H1 (cell line): ENCODE measurements around the gene PRF1. TPM values are rescaled to one million over a fixed set of nuclear protein-coding genes. Genes with fewer than 3 reads are reported as not detected.

Source experiments
- CTCF ChIA-PET: fragments of 300-600 bp; sonication (Branson Sonifier 250); formaldehyde crosslinking; loops from one replicate; lab custom pipeline; 2021; ENCODE audit not compliant: partially characterized antibody; lab: Charles Lee
- POLR2A ChIA-PET: fragments of 300-600 bp; sonication (Branson Sonifier 250); formaldehyde crosslinking; loops from one replicate; lab custom pipeline; 2021; ENCODE audit warnings: inconsistent platforms; ENCODE audit not compliant: partially characterized antibody; lab: Charles Lee
- DNase-seq, 2 experiments: peaks; one replicate each; pipeline versions ENCODE4 v3.0.0 to v3.0.0-alpha.2; 2010 to 2022; ENCODE audit warnings: low spot score in 2 of 2, low read depth in 1 of 2, mixed read lengths in 1 of 2
- FAIRE-seq: peaks from 2 replicates; lab custom pipeline; 2011; peaks lifted over from hg19 to GRCh38; lab: Jason Lieb, UNC
- H2AFZ ChIP-seq: 2 replicates; pipeline ENCODE4 v1.8.1; 2012; ENCODE audit warnings: low read length, inconsistent platforms
- H2AK5ac ChIP-seq: 2 replicates; pipeline ENCODE4 v1.6.1; 2013; ENCODE audit warnings: low read depth, low read length
- H2BK120ac ChIP-seq: replicated peaks from 2 replicates; pipeline ENCODE3; 2013; ENCODE audit warnings: low read depth, low read length, inconsistent platforms
- H2BK12ac ChIP-seq: 2 replicates; pipeline ENCODE4 v1.6.1; 2013; ENCODE audit warnings: low read depth, low read length
- H2BK15ac ChIP-seq: 2 replicates; pipeline ENCODE4 v1.6.1; 2013; ENCODE audit warnings: low read length
- H2BK20ac ChIP-seq: 2 replicates; pipeline ENCODE4 v1.6.1; 2013; ENCODE audit warnings: low read length
- H2BK5ac ChIP-seq: 2 replicates; pipeline ENCODE4 v1.6.1; 2013; ENCODE audit warnings: low read depth, low read length
- H3K14ac ChIP-seq: 2 replicates; pipeline ENCODE4 v1.6.1; 2013; ENCODE audit warnings: inconsistent platforms; ENCODE audit not compliant: insufficient read length
- H3K18ac ChIP-seq: 2 replicates; pipeline ENCODE4 v1.6.1; 2013; ENCODE audit warnings: low read length; ENCODE audit errors: extremely low read depth
- H3K23ac ChIP-seq: 2 replicates; pipeline ENCODE4 v1.6.1; 2013; ENCODE audit warnings: inconsistent platforms; ENCODE audit not compliant: insufficient read length
- H3K23me2 ChIP-seq: 2 replicates; pipeline ENCODE4 v1.6.1; 2013; ENCODE audit warnings: low read depth, low read length
- H3K27ac ChIP-seq: 2 replicates; pipeline ENCODE4 v1.6.1; 2011; ENCODE audit warnings: low read depth, low read length, inconsistent platforms
- H3K27me3 ChIP-seq, 4 experiments: replicated peaks in 1 of 4; 1 replicate in 1 of 4; 2 replicates in 3 of 4; pipeline versions ENCODE4 v1.6.1 to v1.8.1; 2011 to 2013; ENCODE audit warnings: low read length in 3 of 4, mild to moderate bottlenecking in 3 of 4, inconsistent platforms in 2 of 4, mixed read lengths in 2 of 4, moderate library complexity in 1 of 4; ENCODE audit not compliant: control insufficient read depth in 3 of 4, insufficient read depth in 3 of 4; ENCODE audit errors: extremely low read depth in 1 of 4
- H3K36me3 ChIP-seq, 4 experiments: 2 replicates each; pipeline versions ENCODE4 v1.6.1 to v1.8.1; 2011 to 2013; ENCODE audit warnings: mild to moderate bottlenecking in 4 of 4, low read length in 3 of 4, moderate library complexity in 2 of 4, control low read depth in 1 of 4, inconsistent platforms in 1 of 4; ENCODE audit not compliant: insufficient read depth in 4 of 4, control insufficient read depth in 2 of 4
- H3K4ac ChIP-seq: replicated peaks from 2 replicates; pipeline ENCODE3; 2013; ENCODE audit warnings: low read length, low read depth, mixed read lengths, inconsistent platforms; ENCODE audit not compliant: insufficient read length
- H3K4me1 ChIP-seq, 4 experiments: replicated peaks in 1 of 4; 1 replicate in 1 of 4; 2 replicates in 3 of 4; pipeline versions ENCODE4 v1.6.1 to v1.8.1; 2011 to 2013; ENCODE audit warnings: low read length in 3 of 4, inconsistent platforms in 2 of 4, mixed read lengths in 1 of 4; ENCODE audit not compliant: insufficient read depth in 4 of 4, control insufficient read depth in 3 of 4
- H3K4me2 ChIP-seq, 2 experiments: 2 replicates each; pipeline versions ENCODE4 v1.6.1 to v1.8.1; 2011 to 2013; ENCODE audit warnings: low read depth in 2 of 2, low read length in 2 of 2, control low read depth in 1 of 2, inconsistent platforms in 1 of 2, mild to moderate bottlenecking in 1 of 2; ENCODE audit not compliant: insufficient read depth in 1 of 2
- H3K4me3 ChIP-seq, 4 experiments: fragments of 200-600, 300-600 bp in 1 of 4; sonication (generic), shearing (Covaris generic), sonication (Bioruptor Twin) in 1 of 4; 2 replicates each; pipeline versions ENCODE4 v1.5.1 to v1.8.1; 2011 to 2016; ENCODE audit warnings: low read length in 4 of 4, low read depth in 3 of 4, control low read depth in 2 of 4, inconsistent platforms in 2 of 4, mild to moderate bottlenecking in 2 of 4, mixed read lengths in 1 of 4, moderate library complexity in 1 of 4; ENCODE audit not compliant: insufficient read depth in 2 of 4; ENCODE audit errors: extremely low read depth in 1 of 4
- H3K56ac ChIP-seq: replicated peaks from 2 replicates; pipeline ENCODE3; 2013; ENCODE audit warnings: low read depth, mild to moderate bottlenecking, mixed read lengths, low read length, inconsistent platforms; ENCODE audit not compliant: insufficient read length
- H3K79me1 ChIP-seq: 2 replicates; pipeline ENCODE4 v1.6.1; 2013; ENCODE audit warnings: low read depth, low read length, control low read depth
- H3K79me2 ChIP-seq, 2 experiments: 2 replicates each; pipeline versions ENCODE4 v1.6.1 to v1.8.1; 2012 to 2013; ENCODE audit warnings: low read length in 2 of 2, mild to moderate bottlenecking in 2 of 2, inconsistent platforms in 1 of 2; ENCODE audit not compliant: insufficient read depth in 2 of 2, control insufficient read depth in 1 of 2
- H3K9ac ChIP-seq, 4 experiments: replicated peaks in 1 of 4; 1 replicate in 1 of 4; 2 replicates in 3 of 4; pipeline versions ENCODE4 v1.6.1 to v1.8.1; 2011 to 2013; ENCODE audit warnings: low read depth in 3 of 4, low read length in 3 of 4, control low read depth in 2 of 4, mild to moderate bottlenecking in 2 of 4, moderate library complexity in 2 of 4, inconsistent platforms in 1 of 4; ENCODE audit errors: extremely low read depth in 1 of 4
- H3K9me3 ChIP-seq, 2 experiments: 2 replicates each; pipeline versions ENCODE4 v1.6.1 to v1.8.1; 2012 to 2013; ENCODE audit warnings: mild to moderate bottlenecking in 2 of 2, moderate library complexity in 2 of 2, control low read depth in 1 of 2, inconsistent platforms in 1 of 2, low read depth in 1 of 2, low read length in 1 of 2, mixed read lengths in 1 of 2; ENCODE audit not compliant: insufficient read depth in 2 of 2
- H4K20me1 ChIP-seq, 2 experiments: replicated peaks in 1 of 2; 2 replicates each; pipeline versions ENCODE3 to v1.8.1; 2011 to 2013; ENCODE audit warnings: inconsistent platforms in 2 of 2, low read length in 2 of 2, mild to moderate bottlenecking in 1 of 2; ENCODE audit not compliant: insufficient read depth in 2 of 2, control insufficient read depth in 1 of 2
- H4K5ac ChIP-seq: 2 replicates; pipeline ENCODE4 v1.6.1; 2013; ENCODE audit warnings: low read length, low read depth, mixed read lengths, inconsistent platforms; ENCODE audit not compliant: insufficient read length
- H4K8ac ChIP-seq: 2 replicates; pipeline ENCODE4 v1.8.0; 2013; ENCODE audit warnings: mild to moderate bottlenecking, moderate library complexity, low read length, inconsistent platforms; ENCODE audit not compliant: insufficient read depth; ENCODE audit errors: extremely low read depth
- H4K91ac ChIP-seq: replicated peaks from 2 replicates; pipeline ENCODE3; 2013; ENCODE audit warnings: low read length, mixed read lengths, inconsistent platforms; ENCODE audit not compliant: insufficient read length
- CEBPB ChIP-seq: IDR thresholded peaks from 2 replicates; pipeline ENCODE4 v1.6.1; 2012; ENCODE audit warnings: low read depth, low read length
- CHD1 ChIP-seq: IDR thresholded peaks from 2 replicates; pipeline ENCODE4 v1.6.1; 2012; ENCODE audit warnings: low read depth, low read length, improper control_type of control experiment
- GTF2F1 ChIP-seq: IDR thresholded peaks from 2 replicates; pipeline ENCODE4 v1.6.1; 2012; ENCODE audit warnings: low read depth, low read length, improper control_type of control experiment, borderline replicate concordance
- KDM4A ChIP-seq: IDR thresholded peaks from one replicate; pipeline ENCODE4 v1.7.1; 2012; ENCODE audit warnings: low read depth, mild to moderate bottlenecking, moderate library complexity, low read length, inconsistent platforms; ENCODE audit not compliant: severe bottlenecking
- RXRA ChIP-seq: IDR thresholded peaks from 2 replicates; pipeline ENCODE4 v1.6.1; 2011; ENCODE audit warnings: low read depth, mild to moderate bottlenecking, low read length, moderate library complexity; ENCODE audit not compliant: insufficient read depth
- SIX5 ChIP-seq: IDR thresholded peaks from 2 replicates; pipeline ENCODE4 v1.6.1; 2011; ENCODE audit warnings: mild to moderate bottlenecking, low read depth, low read length
- SP4 ChIP-seq: IDR thresholded peaks from 2 replicates; pipeline ENCODE4 v1.6.1; 2012; ENCODE audit warnings: low read length, inconsistent platforms
- TAF1 ChIP-seq: IDR thresholded peaks from 2 replicates; pipeline ENCODE4 v1.6.1; 2011; ENCODE audit warnings: mild to moderate bottlenecking, low read depth, low read length
- WGBS, 2 experiments: shearing (Covaris generic) in 1 of 2; methylation state at CpG; one replicate each; pipeline versions ENCODE4 v1.1.6 to v1.1.7; 2013 to 2015; ENCODE audit warnings: low lambda C conversion rate in 2 of 2, mixed read lengths in 2 of 2, inconsistent platforms in 1 of 2, low coverage in 1 of 2, missing lambda C conversion rate in 1 of 2; ENCODE audit not compliant: insufficient replicate concordance in 2 of 2, insufficient coverage in 1 of 2, insufficient read length in 1 of 2; ENCODE audit errors: extremely low coverage in 1 of 2, missing lambda C conversion rate in 1 of 2; 5-methylcytosine and 5-hydroxymethylcytosine counted together
- polyA plus RNA-seq, 7 experiments: library from polyadenylated mRNA; depleted of rRNA in 3 of 7; stranded (reverse) in 5 of 7; unstranded in 2 of 7; fragments of >200 nt in 5 of 7; fragments of 200-250 nt in 2 of 7; gene quantifications; 1 replicate in 5 of 7; 2 replicates in 1 of 7; 4 replicates in 1 of 7; pipeline versions ENCODE4 v1.2.1 to v1.2.3, GENCODE V29; 2011 to 2013; ENCODE audit warnings: missing spikeins in 2 of 7, mixed read lengths in 2 of 7
- total RNA-seq: library from RNA; stranded (reverse); fragmentation: NEBNext Ultra II Directional; extraction: Animal tissue kit (Norgen Biotek cat#: 25700); gene quantifications from 2 replicates; pipeline ENCODE4 v1.2.1, GENCODE V29; 2021
- TF ChIP-seq, protein P1 (sequence below): IDR thresholded peaks from 2 replicates; pipeline ENCODE4 v1.6.1; 2012; ENCODE audit warnings: inconsistent platforms
- TF ChIP-seq, protein P2 (sequence below): IDR thresholded peaks from 2 replicates; pipeline ENCODE4 v1.6.1; 2011; ENCODE audit warnings: low read length, improper control_type of control experiment
- TF ChIP-seq, protein P3 (sequence below): IDR thresholded peaks from 2 replicates; pipeline ENCODE4 v1.6.1; 2012; ENCODE audit warnings: low read length, inconsistent platforms

The PRF1 gene
- total and polyA plus RNA-seq, 2 of the 8 experiments (the other 6 are each of a cell fraction or from before 2014, with no cell fraction given): 0.15 TPM; not detected in 1

DNA sequence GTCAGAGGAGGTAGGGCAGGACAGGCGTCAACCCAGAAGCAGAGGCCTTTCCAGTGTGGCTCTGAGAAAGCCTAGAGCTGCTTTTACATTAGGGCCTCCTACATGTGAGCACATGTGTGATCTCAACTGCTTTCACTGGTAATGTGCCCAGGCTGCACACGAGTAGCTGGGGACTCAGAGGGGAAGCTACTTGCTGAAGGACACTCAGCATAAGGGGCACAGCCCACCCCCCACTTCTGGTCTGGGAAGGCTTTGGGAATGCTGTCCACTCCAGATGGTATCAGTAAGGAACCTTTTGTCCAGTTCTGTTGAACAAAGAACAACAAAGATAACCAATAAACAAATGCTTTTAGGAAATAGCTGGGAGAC lies 18.9 kb downstream of the PRF1 start:
- no peak overlapping the region for H3K4ac ChIP-seq
- ChIA-PET POLR2A (no interaction called here), CTCF (interaction anchor here (0.6 to 7.4 kb wide), 8 partner anchors 13 to 225 kb away, joined by 3 to 47 read pairs (median 4); no protein-coding TSS in a partner anchor)
- H3K18ac ChIP-seq: no peak overlapping the region
- peaks cover 0 to 6% (median 4%) of the 10 kb centered on the region in 4 experiments; a peak in 5 of 7 replicates for H3K4me1 ChIP-seq
- H3K4me3 ChIP-seq: no peak overlapping the region
- H2BK15ac ChIP-seq: peak overlapping the region; percentile 88; the same call in 1 of the 2 replicates
- no peaks in the 10 kb centered on the region for H3K36me3 ChIP-seq
- H3K4me2 ChIP-seq: no peak overlapping the region
- no peaks in the 10 kb centered on the region for H3K79me1 ChIP-seq
- no peak overlapping the region for H2AK5ac ChIP-seq
- no peaks in the 10 kb centered on the region for H3K23me2 ChIP-seq
- no peak overlapping the region for H2BK20ac ChIP-seq
- H4K91ac ChIP-seq: no peak overlapping the region
- H4K5ac ChIP-seq: no peak overlapping the region
- H2AFZ ChIP-seq: no peak overlapping the region
- H2BK12ac ChIP-seq: peak overlapping the region; percentile 17; the same call in 1 of the 2 replicates
- FAIRE-seq (no peak), DNase-seq (no peak)
- H3K23ac ChIP-seq: no peak overlapping the region
- no peaks in the 10 kb centered on the region for H3K9me3 ChIP-seq
- H2BK5ac ChIP-seq: no peak overlapping the region
- H3K56ac ChIP-seq: no peak overlapping the region
- H3K79me2 ChIP-seq: no peaks in the 10 kb centered on the region
- 88% methylated on average over 2 of the region's 2 CpGs; no CpG with 5 or more reads in 1 of the 2 experiments for WGBS, 2 experiments
- no peak overlapping the region for H3K27ac ChIP-seq
- H3K14ac ChIP-seq: no peak overlapping the region
- H2BK120ac ChIP-seq: no peak overlapping the region
- H3K27me3 ChIP-seq: no peaks in the 10 kb centered on the region
- no peak overlapping the region for H4K8ac ChIP-seq
- H4K20me1 ChIP-seq: no peaks in the 10 kb centered on the region
- H3K9ac ChIP-seq: no peak overlapping the region
- TF ChIP-seq GTF2F1 (no peak), KDM4A (no peak), SP4 (no peak), CHD1 (no peak), RXRA (no peak), SIX5 (no peak), CEBPB (no peak), TAF1 (no peak)
- TF ChIP-seq, protein P1, sequence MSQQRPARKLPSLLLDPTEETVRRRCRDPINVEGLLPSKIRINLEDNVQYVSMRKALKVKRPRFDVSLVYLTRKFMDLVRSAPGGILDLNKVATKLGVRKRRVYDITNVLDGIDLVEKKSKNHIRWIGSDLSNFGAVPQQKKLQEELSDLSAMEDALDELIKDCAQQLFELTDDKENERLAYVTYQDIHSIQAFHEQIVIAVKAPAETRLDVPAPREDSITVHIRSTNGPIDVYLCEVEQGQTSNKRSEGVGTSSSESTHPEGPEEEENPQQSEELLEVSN: no peak
- TF ChIP-seq, protein P2, sequence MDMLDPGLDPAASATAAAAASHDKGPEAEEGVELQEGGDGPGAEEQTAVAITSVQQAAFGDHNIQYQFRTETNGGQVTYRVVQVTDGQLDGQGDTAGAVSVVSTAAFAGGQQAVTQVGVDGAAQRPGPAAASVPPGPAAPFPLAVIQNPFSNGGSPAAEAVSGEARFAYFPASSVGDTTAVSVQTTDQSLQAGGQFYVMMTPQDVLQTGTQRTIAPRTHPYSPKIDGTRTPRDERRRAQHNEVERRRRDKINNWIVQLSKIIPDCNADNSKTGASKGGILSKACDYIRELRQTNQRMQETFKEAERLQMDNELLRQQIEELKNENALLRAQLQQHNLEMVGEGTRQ: no peak
- TF ChIP-seq, protein P3, sequence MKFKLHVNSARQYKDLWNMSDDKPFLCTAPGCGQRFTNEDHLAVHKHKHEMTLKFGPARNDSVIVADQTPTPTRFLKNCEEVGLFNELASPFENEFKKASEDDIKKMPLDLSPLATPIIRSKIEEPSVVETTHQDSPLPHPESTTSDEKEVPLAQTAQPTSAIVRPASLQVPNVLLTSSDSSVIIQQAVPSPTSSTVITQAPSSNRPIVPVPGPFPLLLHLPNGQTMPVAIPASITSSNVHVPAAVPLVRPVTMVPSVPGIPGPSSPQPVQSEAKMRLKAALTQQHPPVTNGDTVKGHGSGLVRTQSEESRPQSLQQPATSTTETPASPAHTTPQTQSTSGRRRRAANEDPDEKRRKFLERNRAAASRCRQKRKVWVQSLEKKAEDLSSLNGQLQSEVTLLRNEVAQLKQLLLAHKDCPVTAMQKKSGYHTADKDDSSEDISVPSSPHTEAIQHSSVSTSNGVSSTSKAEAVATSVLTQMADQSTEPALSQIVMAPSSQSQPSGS: no peak
